HG03135 (cell line): ENCODE measurements around the gene OTOP1.
"Not testable (repeated sequence)": the region's sequence is repeated elsewhere in the genome, so short reads cannot be mapped to it uniquely, and the experiment has no call there.

Experiments used
- ATAC-seq: cut with Tn5 transposase; IDR thresholded peaks from one replicate; pipeline ENCODE4 v1.9.1; 2021; ENCODE audit warnings: mild to moderate bottlenecking, moderate library complexity; ENCODE audit not compliant: unreplicated experiment

Gene OTOP1

GRCh38 chr4:4233610-4234009 is 6.9 kb upstream of the OTOP1 start:
- no peak for ATAC-seq

DNA sequence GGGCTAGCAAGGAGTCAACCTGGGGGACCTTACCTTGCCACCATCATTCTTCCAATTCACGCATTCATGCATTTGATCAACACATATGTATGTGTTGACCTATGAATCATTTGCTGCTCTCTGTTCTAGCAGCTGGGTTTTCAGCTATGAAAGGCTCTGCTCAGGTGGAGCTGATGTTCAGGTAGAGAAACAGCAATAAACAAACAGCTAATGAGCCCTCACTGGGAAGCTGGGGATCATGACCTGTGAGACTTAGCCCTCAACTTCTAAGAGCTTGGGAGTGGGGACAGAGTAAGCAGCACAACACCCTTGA is 1.6 kb upstream of the OTOP1 start:
- no peak for ATAC-seq

DNA sequence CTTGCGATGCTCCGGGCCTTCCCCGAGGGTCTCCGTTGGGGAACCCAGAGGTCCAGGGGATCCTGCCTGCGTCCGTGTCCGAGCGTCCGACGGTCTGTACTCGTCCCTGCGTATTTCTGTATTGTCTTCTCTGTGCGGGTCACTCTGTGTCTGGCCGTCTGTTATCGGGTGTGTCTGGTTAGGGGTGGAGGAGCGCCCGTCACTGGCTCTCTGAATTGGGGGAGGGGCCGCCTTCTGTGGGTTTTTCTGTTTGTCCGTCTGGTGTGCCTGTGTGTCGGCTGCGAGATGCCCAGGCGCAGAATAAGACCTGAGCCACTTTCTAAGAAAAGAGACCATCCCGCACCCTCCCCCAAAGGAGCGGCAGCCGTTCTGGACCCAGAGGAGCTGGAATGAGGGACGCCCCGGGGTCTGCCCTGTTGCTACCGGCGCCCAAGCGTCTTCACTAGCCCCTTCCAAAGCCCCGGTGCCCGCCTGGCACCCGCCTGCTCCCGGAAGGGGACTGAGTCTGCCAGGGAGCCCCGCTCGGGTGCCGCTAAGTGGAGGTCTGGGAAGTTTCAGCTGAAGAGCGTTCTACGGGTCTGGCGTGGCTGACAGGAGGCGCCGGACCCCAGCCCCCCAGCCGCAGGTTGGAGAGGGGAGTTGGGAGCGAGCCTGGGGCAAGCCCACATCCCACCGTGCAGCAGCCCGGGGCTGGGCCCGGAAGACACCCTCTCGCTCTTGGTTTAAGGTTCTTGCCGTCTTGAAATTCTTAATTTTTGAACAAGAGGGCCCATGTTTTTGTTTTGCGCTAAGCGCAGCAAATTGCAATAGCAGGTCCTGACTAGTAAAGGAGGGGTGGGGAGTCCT is 1.0 kb upstream of the OTOP1 start:
- ATAC-seq, result no peak

DNA sequence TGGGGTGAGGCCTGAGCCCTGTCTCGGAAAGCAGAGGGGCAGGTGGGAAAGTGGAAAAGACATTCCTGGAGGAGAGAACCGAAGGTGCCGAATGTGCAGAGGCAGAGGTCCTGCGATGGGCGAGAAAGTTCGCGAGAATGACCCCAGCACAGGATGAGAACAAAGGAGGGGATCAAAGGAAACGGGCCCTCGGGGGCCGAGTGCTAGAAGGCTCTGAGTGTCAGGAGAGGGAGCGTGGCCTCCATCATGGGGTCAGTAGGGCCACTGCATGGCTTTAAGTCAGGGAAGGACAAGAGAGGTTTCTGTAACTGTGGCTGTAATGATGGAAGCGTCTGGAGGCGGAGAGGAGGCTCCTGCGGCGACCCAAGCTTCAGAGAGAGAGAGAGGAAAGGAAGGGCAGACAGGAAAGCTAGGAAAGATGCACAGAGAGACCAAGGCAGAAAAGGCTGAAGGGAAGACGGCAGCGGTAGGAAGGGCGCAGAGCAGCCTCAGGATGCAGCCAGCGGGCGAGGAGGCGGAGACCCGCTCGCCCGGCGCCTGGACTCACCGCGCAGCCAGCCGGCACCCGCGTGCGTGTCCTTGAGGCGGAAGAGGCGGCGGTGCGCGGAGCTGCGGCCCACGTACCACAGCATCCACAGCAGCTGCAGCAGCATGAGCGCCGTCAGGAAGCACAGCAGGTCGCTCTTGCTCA is 669 bp downstream of the OTOP1 start:
- ATAC-seq, result no peak

DNA sequence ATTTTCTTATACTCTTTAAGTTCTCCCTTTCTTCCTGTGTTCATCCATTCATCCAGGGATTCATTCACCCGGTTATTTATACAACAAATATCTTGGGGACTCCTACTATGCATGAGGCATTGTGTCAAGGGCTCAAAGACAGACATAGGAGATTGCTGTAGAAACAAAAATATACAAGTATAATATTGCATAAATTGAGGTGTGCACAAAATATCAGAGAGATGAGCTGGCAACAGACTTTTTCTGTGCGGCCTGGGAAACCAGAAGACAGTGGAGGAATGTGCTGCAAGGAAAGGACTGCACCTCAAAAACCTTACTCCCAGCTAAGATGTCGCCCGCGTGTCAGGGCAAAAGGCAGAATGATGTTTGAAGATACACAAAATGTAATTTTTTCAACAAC is 9.6 kb downstream of the OTOP1 start:
- ATAC-seq, result no peak

DNA sequence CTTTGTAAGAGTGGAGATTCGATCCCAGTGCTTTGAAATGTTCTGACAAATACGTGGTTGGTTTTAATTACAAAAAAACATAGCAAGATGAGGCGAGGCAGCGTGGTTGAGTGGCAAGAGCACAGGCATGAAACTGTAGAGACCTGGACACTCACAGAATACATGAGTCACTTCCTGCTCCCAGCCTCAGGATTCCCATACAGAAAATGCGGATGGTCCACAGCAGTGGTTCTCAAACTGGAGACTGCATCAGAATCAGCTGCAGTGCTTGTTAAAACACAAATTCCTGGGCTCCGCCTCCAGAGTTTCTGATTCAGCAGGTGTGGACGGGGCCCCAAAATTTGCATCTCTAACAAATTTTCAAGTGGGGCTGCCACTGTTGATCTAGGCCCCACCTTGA is 10.1 kb downstream of the OTOP1 start:
- ATAC-seq, result no peak

DNA sequence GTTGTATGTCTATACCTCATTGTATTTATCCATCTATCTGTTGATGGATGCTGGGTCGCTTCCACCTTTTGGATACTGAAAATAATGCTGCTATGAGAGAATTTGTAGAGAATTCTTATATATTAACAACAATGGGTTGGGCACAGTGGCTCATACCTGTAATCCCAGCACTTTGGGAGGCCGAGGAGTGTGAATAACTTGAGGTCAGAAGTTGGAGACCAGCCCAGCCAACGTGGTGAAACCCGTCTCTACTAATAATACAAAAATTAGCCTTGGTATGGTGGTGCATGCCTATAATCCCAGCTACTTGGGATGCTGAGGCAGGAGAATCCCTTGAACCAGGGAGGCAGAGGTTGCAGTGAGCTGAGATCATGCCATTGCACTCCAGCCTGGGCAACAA is 13.1 kb downstream of the OTOP1 start:
- ATAC-seq, result not testable (repeated sequence)

- ATAC-seq, result no peak
Observed at GRCh38 chr4:4206204-4206603, 20.5 kb downstream of the OTOP1 start.

DNA sequence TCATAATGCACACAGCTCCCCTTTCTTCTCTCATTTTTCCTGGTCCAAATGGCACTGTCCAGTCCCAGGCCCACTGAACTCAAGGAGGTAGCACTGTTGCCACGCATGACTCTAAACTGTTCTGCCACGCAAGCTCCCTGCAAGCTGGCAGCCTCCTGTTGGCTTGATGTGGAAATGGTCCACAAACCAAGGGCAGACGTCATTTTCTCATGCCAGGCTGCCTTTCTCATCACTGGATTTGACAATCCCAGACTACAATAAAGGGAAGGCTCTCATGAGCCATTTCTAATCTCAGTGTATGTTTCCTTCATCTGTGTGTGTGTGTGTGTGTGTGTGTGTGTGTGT is 22.4 kb downstream of the OTOP1 start:
- no peak for ATAC-seq

DNA sequence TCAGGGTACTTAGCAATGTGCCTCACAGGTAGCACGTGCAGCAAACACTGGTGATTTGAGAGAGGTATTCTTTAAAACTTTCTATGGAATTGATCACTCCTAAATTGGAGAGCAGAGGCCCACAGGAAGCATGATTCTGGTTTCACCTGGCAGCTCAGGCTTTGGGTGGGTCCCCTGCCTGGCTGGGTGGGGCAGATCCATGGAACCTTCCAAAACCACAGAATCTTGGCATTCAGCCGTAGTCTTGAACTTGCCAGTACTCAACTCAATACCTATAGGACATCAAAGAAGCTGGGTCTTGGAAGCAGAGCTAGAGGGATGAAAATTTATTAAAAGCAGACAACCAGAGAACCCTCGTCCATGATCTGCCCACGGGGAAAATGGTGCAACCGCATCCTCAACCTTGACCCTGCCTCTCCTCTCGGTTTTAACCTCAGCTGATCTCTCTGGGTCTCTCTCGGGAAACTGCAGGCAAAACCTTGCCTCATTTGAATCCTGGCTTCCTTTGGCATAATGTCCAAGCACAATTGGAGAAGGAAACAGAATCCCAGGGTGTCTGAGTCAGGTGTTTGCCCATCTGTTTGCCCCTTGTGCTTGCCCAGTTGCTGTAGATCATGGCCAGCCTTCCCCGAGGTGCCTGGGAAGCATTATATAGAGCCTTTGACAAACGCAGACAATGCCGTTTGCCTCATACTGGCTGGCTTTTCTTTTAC is 22.9 kb downstream of the OTOP1 start:
- no peak for ATAC-seq

DNA sequence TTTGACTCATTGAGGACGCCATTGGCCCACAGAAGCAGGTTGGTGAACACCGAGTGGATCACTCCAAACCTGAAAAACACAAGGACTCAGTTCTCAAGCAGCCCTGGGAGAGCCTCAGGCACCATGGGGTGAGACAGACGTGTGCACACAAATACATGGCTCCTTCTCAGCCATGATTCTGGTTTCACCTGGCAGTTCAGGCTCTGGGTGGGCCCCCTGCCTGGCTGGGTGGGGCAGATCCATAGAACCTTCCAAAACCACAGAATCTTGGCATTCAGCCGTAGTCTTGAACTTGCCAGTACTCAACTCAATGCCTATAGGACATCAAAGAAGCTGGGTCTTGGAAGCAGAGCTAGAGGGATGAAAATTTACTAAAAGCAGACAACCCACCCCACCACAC is 24.2 kb downstream of the OTOP1 start:
- no peak for ATAC-seq

DNA sequence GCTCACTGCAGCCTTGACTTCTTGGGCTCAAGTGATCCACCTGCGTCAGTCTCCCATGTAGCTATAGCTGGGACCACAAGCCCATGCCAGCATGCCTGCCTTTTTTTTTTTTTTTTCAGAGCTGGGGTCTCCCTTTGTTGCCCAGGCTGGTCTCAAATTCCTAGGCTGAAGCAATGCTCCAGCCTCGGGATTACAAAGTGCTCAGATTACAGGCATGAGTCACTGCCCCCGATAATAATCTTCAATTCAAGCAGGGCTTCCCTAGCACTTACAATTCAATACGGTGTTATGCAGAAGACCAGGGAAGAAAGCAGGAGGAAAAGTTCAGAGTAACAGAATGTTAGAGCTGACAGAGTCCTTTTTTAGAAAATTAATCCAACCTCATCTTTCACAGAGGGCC is 26.1 kb downstream of the OTOP1 start:
- no peak for ATAC-seq

GRCh38 chr4:4195354-4195753 is 31.4 kb downstream of the OTOP1 start:
- no peak for ATAC-seq

- not testable (repeated sequence) for ATAC-seq
Observed at GRCh38 chr4:4188557-4188956, 38.2 kb downstream of the OTOP1 start.

DNA sequence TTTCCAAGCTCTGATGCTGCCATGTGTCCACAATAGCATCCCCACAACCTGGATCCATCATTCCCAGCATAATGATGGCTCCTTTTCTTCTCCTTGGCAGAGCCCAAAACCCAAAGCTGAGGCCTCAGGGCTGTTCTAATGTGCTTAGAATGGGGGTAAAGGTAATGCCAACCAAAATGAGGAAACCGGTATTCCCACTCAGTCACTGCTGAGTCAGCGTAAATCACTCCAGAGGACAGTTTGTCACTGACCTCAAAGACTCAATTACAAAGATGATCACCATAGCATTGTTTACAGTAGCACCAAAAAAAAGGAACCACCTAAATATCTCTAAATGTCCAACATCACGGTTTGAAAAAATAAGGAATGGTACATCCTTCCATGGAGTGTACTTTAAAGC is 41.2 kb downstream of the OTOP1 start:
- no peak for ATAC-seq

DNA sequence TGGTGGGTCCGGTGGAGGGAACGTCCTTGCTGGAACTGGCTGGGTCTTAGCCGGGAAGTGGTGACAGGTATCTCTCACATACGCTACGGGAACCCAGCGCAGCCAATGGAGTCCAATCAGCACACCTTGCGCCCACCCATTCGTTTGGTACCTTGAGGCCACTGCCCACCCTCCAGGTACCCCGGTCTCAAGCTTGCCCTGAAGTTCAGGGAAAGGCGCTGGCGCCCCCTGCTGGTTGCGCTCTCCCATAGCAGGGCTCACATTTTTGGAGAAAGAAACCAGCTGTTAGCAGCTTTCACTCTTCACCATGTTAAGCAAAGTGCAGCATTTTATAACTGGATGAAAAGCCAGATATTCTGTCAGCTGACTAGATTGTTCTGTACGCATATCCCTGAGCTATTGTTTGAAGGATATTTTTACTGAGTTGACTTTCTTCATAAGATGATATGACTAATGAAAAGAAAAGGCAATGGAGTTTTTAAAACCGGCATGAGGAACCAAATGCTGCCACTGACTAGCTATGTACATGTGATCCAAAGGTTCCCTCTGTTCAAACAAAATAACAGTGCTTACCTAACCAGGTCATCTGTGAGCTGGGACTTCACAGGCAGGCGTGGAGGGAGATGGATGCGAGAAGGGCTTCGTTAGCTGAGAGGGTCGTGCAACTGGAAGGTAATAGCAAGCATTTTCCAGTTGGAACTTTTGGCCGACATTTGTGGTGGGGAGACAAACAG is 43.7 kb downstream of the OTOP1 start:
- no peak for ATAC-seq

GRCh38 chr4:4170596-4171150 is 56.1 kb downstream of the OTOP1 start:
- ATAC-seq, result no peak

- not testable (repeated sequence) for ATAC-seq
Observed at GRCh38 chr4:4167981-4168780, 58.5 kb downstream of the OTOP1 start.

- not testable (repeated sequence) for ATAC-seq
Observed at GRCh38 chr4:4166986-4167385, 59.7 kb downstream of the OTOP1 start.

GRCh38 chr4:4165701-4166392 is 60.9 kb downstream of the OTOP1 start:
- ATAC-seq, result not testable (repeated sequence)
